NCI-H1436 (cell line): ENCODE measurements around the gene RELL2.
A peak's percentile ranks its signal among the peaks of the same experiment; 100 is the strongest.
"Not testable (repeated sequence)": the region's sequence is repeated elsewhere in the genome, so short reads cannot be mapped to it uniquely, and the experiment has no call there.

Experiments used
- DNase-seq: peaks from one replicate; lab custom pipeline; 2025; lab: John Stamatoyannopoulos, UW

The RELL2 gene, protein sequence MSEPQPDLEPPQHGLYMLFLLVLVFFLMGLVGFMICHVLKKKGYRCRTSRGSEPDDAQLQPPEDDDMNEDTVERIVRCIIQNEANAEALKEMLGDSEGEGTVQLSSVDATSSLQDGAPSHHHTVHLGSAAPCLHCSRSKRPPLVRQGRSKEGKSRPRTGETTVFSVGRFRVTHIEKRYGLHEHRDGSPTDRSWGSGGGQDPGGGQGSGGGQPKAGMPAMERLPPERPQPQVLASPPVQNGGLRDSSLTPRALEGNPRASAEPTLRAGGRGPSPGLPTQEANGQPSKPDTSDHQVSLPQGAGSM

DNA sequence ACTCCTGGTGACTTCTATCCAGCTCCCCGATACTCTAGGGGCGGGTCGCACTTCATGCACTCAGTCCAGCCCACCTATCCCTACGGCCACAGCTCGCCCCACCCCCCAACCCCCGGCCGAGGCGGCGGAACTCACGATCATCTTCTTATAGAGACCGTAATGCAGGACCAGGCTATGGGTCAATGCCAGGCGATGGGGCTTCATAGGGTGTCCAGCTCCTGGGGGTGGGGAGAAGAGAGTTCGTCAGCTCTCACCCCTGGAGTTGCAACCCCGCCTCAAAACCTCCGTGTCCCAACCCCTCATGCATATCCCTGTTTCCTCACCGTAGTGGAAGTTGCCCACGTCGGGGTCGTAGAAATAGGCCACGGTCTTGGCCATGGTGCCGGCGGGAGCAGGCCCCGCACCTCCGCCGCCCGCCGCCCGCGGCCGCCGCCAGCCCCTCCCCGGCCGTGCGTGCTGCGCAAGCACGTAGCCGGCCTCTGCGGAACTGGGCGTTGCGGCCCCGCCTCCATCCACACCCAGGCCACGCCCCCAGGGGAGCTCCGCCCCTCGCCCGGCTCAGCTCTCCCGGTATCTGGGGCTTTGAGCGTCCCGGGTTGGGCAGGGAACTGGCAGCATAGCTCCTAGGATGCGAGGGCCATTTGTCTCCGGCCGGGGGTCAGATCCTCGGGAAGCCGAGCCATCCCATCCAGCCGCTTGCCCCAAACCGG is at the start of gene RELL2, which contains the start of gene HDAC3:
TSS of gene RELL2 (plus strand) at position 585 of the 710 bp plus-strand sequence. CDS start 1,229 bp downstream, outside the sequence.
TSS of gene HDAC3 (minus strand) at position 437 of the 710 bp plus-strand sequence. CDS start at position 378, 59 bp downstream.
- peak; percentile 83 for DNase-seq

DNA sequence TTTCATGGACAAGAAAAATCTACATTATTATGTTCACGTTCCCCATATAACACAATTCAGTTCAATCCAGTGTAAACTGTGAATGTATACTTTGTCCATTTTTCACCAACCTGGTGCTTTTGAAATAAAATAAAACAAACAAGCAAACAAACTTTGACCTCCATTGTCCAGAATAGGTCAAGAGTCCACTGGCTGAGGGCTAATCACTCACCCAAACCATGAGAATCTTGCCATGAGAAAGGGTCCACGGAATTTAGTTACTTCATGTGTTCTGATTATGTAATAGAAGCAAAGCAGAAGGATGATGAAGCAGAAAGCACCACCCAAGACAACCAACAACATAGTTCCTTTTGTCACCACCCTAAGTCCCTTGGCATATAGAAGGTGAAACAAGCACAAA is 46.7 kb upstream of the RELL2 start:
- DNase-seq: no peak

DNA sequence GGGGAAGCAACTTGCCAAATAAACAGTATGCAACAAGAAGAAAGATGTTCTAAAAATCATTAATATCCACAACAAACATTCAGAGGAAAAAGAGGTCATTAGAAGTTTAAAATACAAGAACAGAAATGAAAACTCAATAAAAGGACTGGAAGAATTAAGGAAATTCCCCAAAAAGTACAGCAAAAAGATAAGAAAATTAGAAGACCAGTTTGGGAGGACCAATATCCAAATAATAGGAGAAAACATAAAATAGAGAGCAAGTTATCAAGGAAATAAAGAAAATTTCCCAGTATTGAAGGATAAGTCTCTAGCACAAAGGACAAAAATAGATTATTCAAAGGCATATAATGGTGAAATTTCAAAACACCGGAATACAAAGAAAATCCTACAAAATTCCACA is 39.9 kb upstream of the RELL2 start:
- DNase-seq: no peak

DNA sequence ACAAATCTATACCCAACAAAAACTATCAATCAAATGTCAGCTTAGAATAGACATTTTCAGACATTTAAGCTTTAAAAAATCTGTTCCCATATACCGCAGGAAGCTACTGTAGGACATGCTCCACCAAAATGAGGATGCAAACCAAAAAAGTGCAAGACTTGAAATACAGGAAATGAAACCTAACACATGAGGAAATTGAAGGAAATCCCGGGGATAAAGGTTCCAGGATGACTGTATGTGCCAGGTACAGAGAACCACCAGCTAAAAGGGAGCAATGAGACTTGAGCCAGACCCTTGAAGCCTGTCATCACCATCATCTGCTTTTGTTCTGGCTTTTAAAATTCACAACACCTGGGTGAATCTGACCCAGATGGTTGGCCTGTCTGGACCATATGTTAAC is 39.4 kb upstream of the RELL2 start:
- no peak for DNase-seq

DNA sequence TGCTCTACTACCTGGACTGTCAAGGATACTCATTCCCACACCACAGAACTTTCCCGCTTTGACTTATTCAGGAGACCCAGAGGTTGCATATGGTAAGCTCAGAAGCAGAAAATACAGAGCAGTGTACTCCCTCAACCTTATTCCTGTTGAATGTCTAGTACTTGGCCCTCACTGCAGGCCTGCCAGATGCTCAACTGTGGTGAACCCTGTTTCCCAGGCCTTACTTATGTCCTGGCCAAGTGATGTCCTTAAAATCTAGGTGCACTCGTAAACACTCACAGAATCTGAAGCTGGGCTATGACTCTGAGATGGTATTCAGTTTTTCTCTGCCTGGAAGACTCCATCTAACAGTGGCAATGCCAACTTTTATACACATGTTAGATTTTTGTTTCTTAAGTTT is 39.0 kb upstream of the RELL2 start:
- DNase-seq: no peak

DNA sequence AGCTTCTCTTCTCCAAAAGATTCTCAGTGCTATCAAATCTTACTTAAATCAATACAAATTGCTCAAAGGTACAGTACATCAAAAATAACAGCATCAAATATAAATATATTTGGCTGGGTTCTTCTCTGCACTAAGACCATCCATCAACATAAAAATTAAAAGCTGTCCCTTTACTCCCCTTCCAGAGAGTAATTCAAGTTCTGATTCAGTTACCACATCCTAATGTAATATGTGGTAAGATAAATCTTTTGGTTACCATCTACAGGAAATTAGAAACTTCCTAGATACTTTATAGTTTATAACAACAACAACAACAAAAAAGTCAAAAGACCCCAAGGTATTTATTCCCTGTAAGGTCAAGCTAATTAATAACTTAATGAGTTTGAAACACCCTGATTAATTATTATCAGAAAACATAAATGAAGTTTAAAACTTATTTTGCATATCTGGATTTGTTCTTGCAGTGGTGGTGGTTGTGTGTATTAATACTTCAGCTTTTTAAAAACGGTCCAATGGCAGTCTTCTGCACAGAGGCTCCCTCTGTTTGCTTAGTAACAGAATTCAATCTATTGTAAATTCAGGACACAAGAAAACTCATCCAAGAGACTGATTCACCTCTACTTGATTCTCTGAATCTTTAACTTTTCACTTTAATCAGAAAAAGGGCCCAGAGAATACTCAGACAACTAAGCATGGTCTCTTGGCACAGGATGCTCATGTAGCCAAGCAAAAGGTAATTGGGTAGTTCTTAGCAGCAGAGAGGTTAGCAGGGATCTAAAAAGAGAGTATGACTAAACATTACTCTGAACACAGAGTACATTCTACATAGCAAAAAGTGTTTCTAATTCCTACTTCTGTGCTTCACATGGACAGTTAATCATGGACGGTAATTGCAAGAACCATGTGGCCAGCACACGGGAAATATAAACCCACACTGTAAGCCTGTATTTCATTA is 38.1 kb upstream of the RELL2 start:
- DNase-seq: no peak

DNA sequence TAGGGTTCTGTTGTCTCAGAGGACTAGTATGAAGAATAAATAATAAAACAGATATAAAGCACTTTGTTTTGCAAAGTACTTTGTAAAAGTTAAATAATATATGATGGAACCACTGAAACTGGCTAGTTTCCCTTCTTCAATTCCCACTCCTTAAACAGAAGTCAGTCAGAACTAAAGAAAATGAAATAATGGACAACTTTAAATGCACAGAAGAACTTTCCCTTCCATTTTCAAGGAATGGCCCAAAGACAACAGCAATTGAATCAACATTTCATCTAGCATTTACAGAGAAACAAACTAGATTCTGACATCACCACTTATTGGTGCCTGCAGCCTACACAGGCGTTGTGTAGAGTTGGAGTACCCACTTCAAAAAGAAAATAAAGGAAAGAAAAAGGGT is 34.2 kb upstream of the RELL2 start:
- DNase-seq: no peak

DNA sequence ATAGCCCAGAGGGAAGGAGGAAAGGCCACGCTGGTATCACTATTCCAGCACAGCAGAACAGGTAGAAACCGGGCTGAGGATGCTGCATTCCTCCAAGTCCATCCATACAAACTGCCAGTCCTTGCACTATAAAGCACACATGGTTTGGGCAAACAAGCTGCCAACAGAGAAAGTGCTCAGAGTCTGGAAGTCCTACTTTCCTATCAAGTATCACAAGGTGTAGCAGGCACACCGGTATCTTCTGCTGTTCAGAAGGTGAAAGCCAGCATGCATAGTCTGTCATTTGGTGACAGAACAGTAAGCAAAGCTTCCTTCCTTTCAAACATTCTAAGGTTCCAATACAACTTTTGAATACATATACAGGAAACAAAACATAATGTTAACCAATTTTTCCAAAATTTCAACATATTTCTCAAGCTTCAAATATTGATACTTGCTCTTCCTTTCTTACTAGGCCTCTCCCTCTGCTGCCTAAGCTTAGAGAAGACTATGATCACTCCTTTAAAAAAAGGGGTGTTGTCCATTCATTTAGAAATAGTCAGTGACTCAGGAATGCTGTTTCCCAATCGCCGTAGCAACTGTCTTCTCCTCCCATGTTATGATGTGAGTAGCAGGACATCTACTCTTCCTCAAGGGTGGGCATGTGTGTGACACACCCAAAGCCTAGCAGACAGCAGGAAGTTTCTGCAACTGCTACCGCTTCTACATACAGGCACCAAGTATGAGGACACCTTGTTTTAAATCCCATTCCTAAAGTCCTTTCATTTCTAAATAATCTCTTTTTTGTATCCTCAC is 32.7 kb upstream of the RELL2 start:
- no peak for DNase-seq

DNA sequence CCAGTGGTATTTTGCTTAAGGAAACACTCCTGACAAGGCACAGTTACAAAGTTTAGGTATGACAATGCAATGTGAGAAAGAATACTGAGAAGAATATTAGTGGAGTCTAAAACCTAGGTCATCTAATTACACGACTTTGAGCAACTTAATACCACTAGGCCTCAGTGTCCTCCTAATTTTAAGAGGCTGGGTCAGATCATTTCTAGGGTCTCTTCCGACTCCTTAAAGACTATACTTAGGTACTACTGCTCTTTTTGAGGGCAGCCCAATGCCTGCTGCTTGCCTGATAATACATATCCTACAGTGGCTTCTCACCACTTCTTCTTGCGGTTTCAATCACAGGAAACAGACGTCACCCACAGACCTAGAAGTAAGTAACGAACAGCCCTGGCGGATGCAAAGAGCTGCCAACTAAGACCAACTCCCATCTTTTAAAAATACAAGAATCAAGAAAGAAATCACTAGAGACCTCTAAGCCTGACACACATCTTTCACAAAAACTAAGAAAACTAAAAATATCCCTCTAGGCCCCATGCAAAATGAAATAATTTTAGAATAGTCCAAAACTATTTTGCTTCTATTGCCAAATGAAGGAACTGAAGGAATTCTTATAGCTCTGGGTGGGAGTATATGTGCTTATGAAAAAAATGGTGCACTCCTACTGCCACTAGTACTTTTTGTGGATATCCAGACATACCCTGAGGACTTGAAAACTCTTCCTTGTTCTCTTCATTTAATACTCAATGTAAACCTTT is 31.1 kb upstream of the RELL2 start:
- no peak for DNase-seq

DNA sequence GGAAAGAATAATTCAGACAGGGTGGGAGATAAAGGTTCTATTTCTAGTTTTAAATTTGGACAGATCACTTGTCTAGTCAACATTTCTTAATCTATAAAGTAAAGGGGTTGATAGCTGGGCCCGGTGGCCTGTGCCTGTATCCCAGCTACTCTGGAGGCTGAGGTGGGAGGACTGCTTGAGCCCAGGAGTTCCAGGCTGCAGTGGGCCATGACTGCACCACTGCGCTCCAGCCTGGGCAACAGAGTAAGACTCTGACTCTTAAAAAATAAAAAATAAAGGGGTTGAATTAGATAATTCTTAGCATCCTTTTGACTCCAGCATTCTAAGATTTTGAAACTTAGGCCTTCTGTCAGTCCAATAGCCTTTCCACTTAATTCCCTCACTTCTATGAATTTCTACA is 28.8 kb upstream of the RELL2 start:
- no peak for DNase-seq

DNA sequence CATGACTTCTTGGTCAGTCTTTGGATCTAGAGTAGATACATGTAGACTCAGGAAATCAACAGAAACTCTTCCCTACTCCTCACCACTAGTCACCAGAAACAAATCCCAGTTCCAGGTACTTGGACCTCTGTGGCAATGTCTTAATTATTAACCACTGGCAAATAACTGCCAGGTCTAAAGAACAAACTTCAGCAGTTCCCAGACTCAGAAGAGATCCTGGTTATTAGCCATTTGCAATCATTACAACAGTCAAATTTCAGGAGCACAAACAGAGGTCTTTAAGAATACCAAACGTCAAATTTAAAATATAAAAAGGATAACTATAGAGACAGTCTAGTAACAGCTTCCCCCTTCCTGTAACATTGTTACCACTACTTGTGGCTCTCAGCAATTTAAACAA is 28.2 kb upstream of the RELL2 start:
- DNase-seq: no peak

DNA sequence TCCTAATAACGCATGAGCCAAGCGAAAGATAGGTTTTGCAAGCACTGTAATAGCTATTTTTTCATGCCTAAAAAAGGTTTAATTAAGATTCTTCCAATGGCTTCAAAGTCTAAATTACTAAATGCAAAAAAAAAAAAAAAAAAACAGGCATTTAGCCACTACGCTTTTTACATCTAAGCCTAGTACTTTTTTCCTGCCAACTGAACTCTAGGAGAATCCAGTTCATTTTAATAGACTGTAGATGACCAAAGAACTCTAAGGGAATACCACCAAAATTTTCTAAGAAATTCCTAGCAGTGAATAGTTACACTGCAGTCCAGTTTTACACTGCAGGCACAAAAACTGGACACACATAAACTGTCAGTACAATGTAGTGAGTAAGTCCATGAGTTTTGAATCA is 27.8 kb upstream of the RELL2 start:
- DNase-seq: no peak

DNA sequence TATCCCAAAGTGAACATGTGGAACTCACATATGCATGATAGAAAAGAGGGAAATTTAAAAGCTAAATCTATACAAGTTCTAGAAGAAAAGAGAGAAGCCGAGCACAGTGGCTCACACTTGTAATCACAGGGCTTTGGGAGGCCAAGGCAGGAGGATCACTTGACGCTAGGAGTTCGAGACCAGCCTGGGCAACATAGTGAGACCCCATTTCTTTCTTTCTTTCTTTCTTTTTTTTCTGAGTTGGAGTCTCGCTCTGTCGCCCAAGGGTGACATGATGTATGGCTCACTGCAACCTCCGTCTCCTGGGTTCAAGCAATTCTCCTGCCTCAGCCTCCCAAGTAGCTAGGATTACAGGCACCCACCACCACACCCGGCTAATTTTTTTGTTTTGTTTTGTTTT is 26.9 kb upstream of the RELL2 start:
- not testable (repeated sequence) for DNase-seq

DNA sequence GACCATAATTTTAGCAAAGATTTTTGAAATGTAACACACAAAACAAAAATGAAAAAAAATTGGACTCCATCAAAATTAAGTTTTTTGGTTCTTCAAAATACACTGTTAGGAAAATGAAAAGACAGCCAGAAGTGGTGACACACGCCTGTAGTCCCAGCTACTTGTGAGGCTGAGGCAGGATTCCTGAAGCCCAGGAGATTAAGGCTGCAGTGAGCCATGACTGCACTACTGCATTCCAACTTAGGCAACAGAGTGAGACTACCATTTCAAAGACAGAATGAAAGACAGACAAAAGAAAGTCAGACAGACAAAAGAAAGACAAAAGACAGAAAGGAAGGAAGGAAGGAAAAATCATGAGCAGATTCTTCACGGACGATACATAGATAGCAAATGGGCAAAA is 25.5 kb upstream of the RELL2 start:
- no peak for DNase-seq

DNA sequence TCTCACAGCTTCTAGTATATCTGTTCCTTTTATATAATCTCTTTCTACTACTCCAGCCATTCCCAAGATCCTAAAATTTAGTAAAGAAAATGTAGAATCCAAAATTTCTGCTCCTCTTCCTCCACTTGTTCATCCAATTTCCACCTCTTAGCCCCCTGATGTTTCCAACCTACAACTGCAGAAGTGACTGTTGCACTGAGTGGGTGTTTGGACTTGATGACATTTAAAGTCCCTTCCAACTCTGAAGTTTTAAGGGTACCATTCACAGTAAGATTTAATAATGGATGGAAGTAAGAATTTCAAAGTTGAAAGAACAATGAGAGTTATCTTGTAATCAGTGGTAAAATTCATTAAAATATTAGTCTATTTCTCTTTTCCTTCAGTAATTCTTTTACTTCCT is 23.5 kb upstream of the RELL2 start:
- DNase-seq: no peak

DNA sequence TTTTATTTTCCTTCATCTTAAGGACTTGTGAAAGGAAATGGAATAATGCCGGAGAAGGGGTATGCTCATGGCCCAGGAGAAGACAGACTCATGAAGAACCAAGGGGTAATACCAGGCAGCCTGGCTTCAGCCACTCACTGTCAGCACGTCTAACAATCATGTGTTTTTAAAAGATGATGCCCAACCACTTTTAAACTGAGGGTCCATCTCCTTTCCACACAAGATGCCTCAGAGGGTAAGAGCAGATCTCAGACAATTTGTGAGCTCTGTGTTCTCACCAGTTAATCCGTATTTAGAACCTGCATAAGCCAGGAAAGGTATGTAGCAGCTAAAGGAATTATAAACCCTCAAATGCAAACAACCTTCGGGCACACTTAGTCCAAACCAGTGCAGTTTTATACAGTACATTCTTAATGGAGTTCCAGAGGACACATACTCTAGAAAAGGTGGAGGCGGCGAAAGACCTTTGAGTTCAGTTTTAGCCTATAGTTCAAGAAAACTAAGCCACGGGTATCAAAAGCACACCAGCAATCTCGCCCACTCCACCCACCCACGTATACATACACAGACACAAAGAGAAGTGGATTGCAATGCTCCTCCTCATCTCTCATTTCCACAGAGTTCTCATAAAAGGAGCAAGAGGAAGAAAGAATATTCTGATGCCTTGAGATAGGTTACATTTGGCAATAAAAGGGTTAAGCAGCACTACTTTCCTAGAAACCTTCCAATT is 20.6 kb upstream of the RELL2 start:
- no peak for DNase-seq

DNA sequence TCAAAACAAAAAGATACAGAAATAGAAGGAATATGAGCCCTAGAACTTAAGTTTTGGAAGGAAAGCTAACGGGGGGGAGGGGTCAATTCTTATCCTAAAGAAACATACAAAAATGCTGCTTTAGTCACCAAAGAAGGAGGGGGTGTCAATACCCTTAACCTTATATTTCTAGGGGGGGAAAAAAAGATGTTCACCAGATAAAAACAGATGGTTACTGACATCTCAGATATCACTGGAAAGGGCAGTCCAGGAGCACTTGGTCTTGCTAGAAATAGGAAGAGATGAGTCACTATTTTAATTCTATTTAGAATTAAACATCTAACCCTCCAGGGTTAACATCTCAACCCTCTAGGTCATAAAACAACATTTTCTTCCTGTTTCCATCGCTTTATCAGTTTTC is 19.7 kb upstream of the RELL2 start:
- DNase-seq: no peak

DNA sequence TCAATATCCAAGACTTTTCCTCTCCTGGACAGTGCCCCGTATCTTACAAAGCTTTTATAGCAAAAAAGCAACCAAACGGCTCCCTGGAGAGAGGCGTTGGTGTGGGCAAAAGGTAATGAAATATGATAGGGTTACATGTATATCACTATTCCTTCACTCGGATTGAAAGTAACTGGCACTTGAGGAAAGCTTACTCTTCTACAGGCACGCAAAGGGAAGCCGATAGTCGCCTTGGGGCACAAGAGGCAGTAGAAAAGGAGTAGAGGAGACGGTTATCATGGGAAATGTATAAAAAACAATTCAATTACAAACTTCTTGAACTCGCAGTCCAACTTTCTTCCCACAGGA is 19.1 kb upstream of the RELL2 start:
- DNase-seq: no peak

DNA sequence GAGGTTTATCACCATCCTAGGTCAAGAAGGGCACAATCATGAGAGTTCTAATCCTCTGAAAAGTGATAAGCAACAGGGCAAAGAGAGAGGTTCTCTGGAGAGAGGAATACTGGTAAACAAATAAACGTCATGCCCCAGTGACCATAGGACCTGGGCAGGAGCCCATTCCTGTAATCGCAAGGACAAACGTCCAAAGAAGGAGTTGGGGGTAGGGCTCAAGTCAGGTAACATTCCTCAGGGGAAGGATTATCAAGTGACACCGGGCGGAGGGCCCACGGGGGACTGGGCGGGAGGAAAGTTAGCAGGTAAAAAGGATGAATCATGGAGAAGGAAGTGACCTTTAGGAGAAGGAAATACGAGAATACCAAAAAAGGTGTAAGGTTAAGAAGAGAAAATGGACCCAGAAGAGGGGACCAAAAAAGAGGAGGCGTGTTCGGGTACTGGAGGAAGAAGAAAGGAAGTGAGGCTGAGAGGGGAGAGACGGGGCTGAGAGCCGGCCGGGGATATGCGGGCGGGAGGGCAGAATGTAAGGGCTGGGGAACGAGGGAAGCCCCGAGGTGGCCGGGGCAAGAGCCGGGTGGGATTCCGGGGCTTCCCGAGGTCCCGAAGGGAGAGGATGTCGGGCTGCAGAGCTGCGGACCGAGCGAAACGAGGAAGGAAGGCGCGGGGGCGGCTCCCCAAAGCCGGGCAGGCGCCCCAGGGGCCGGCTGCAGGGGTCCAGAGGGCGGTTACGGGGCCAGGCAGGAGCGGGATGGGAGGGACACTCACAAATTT is 18.6 kb upstream of the RELL2 start:
- peak; percentile 37 for DNase-seq
